Measurements from ENCODE around the gene RPP25L. TPM values are rescaled to one million over a fixed set of nuclear protein-coding genes. Genes with fewer than 3 reads are reported as not detected.

Gene RPP25L
- total RNA-seq, 2 donors from 2014 or later = 5.5 to 8.7 TPM

GRCh38 chr9:34584970-34585369 is 26.9 kb downstream of the RPP25L start:
- H3K36me3 ChIP-seq = no peaks in the 10 kb centered on the region
- ATAC-seq (ENCODE audit: insufficient number of reproducible peaks, low FRiP score, low read depth) = no peak
- no peak overlapping the region for H3K27ac ChIP-seq
- no peak for TF ChIP-seq CTCF (IDR thresholded peaks at IDR 0.05)
- H3K27me3 ChIP-seq (replicated peaks; ENCODE audit: insufficient read depth) = peaks cover 16% of the 10 kb centered on the region
- H3K4me3 ChIP-seq = no peak overlapping the region
- no peak for DNase-seq (ENCODE audit: low spot score)
- H3K9me3 ChIP-seq = no peaks in the 10 kb centered on the region
- H3K4me1 ChIP-seq (ENCODE audit: control insufficient read depth in 1 of 2, low read depth in 2 of 2) = peaks cover 7 to 13% of the 10 kb centered on the region in 2 donors

- no peak for TF ChIP-seq CTCF (IDR thresholded peaks at IDR 0.05)
- Histone ChIP-seq H3K27me3 (replicated peaks; ENCODE audit: insufficient read depth) (peaks cover 12% of the 10 kb centered on the region), H3K4me3 (no peak overlapping the region), H3K27ac (no peak overlapping the region), H3K36me3 (no peaks in the 10 kb centered on the region), H3K4me1 (ENCODE audit: control insufficient read depth in 1 of 2, low read depth in 2 of 2) (peaks cover 0 to 10% of the 10 kb centered on the region in 2 donors), H3K9me3 (no peaks in the 10 kb centered on the region)
- no peak for ATAC-seq (ENCODE audit: insufficient number of reproducible peaks, low FRiP score, low read depth)
- no peak for DNase-seq (ENCODE audit: low spot score)
Measured at GRCh38 chr9:34582787-34583186, 29.1 kb downstream of the RPP25L start.

GRCh38 chr9:34581318-34581717 is 30.6 kb downstream of the RPP25L start:
- ATAC-seq (ENCODE audit: insufficient number of reproducible peaks, low FRiP score, low read depth) (no peak), DNase-seq (ENCODE audit: low spot score) (no peak)
- Histone ChIP-seq H3K36me3 (no peaks in the 10 kb centered on the region), H3K9me3 (no peaks in the 10 kb centered on the region), H3K27me3 (replicated peaks; ENCODE audit: insufficient read depth) (peaks cover 9% of the 10 kb centered on the region), H3K4me1 (ENCODE audit: control insufficient read depth in 1 of 2, low read depth in 2 of 2) (peaks cover 0 to 10% of the 10 kb centered on the region in 2 donors), H3K27ac (no peak overlapping the region), H3K4me3 (no peak overlapping the region)
- no peak for TF ChIP-seq CTCF (IDR thresholded peaks at IDR 0.05)

GRCh38 chr9:34580358-34580757 is 31.5 kb downstream of the RPP25L start:
- Histone ChIP-seq H3K27ac (no peak overlapping the region), H3K9me3 (no peaks in the 10 kb centered on the region), H3K36me3 (no peaks in the 10 kb centered on the region), H3K4me1 (ENCODE audit: control insufficient read depth in 1 of 2, low read depth in 2 of 2) (peaks cover 0 to 10% of the 10 kb centered on the region in 2 donors), H3K27me3 (replicated peaks; ENCODE audit: insufficient read depth) (peaks cover 9% of the 10 kb centered on the region), H3K4me3 (no peak overlapping the region)
- no peak for TF ChIP-seq CTCF (IDR thresholded peaks at IDR 0.05)
- no peak for DNase-seq (ENCODE audit: low spot score)
- ATAC-seq (ENCODE audit: insufficient number of reproducible peaks, low FRiP score, low read depth) = no peak

GRCh38 chr9:34579808-34580163 is 32.1 kb downstream of the RPP25L start:
- no peaks in the 10 kb centered on the region for H3K9me3 ChIP-seq
- DNase-seq (ENCODE audit: low spot score) = no peak
- peaks cover 9% of the 10 kb centered on the region for H3K27me3 ChIP-seq (replicated peaks; ENCODE audit: insufficient read depth)
- no peaks in the 10 kb centered on the region for H3K36me3 ChIP-seq
- TF ChIP-seq CTCF (IDR thresholded peaks at IDR 0.05) = no peak
- peaks cover 0 to 10% of the 10 kb centered on the region in 2 donors for H3K4me1 ChIP-seq (ENCODE audit: control insufficient read depth in 1 of 2, low read depth in 2 of 2)
- H3K27ac ChIP-seq = no peak overlapping the region
- no peak for ATAC-seq (ENCODE audit: insufficient number of reproducible peaks, low FRiP score, low read depth)
- H3K4me3 ChIP-seq = no peak overlapping the region

All from thoracic aorta (tissue), 2 donors.